Ovary (tissue), 9 donors: Measurements from ENCODE around the gene CNBD2. TPM values are rescaled to one million over a fixed set of nuclear protein-coding genes. Genes with fewer than 3 reads are reported as not detected.

ENCODE experiments used
- DNase-seq, 5 donors: peaks; one replicate each; pipeline ENCODE4 v3.0.0-alpha.2; 2019 to 2020
- H3K27ac ChIP-seq, 2 donors: fragments of 200-600 bp; one replicate each; pipeline versions ENCODE4 v1.5.1 to v1.8.0; 2019 to 2022
- H3K27me3 ChIP-seq: fragments of 200-600 bp; one replicate; pipeline ENCODE4 v1.8.0; 2022
- H3K36me3 ChIP-seq: fragments of 200-600 bp; sonication (generic); one replicate; pipeline ENCODE4 v1.5.1; 2019
- H3K4me1 ChIP-seq: one replicate; pipeline ENCODE4 v1.8.1; 2013; ENCODE audit warnings: mild to moderate bottlenecking, moderate library complexity; ENCODE audit not compliant: insufficient read depth
- H3K4me3 ChIP-seq: fragments of 200-600 bp; sonication (generic); one replicate; pipeline ENCODE4 v1.5.1; 2017
- H3K9me3 ChIP-seq, 2 donors: fragments of 200-600 bp in 1 of 2; sonication (generic) in 1 of 2; one replicate each; pipeline versions ENCODE4 v1.5.1 to v1.8.1; 2013 to 2019; ENCODE audit warnings: mild to moderate bottlenecking in 1 of 2, moderate library complexity in 1 of 2
- CTCF ChIP-seq, 3 donors: fragments of 450-650 bp in 2 of 3; fragments of 200-600 bp in 1 of 3; IDR thresholded peaks; one replicate each; pipeline versions ENCODE4 v1.5.1 to v1.8.0; 2016 to 2022; ENCODE audit warnings: antibody characterized with exemption in 3 of 3, mild to moderate bottlenecking in 1 of 3
- EP300 ChIP-seq: sonication (generic); formaldehyde crosslinking; IDR thresholded peaks from one replicate; pipeline ENCODE4 v1.6.1; 2017; ENCODE audit warnings: antibody characterized with exemption
- POLR2A ChIP-seq: fragments of 450-650 bp; IDR thresholded peaks from one replicate; pipeline ENCODE4 v1.6.1; 2017; ENCODE audit warnings: antibody characterized with exemption, mild to moderate bottlenecking, moderate library complexity
- WGBS, 3 donors: extraction: QIAGEN DNeasy Blood & Tissue Kit in 1 of 3; methylation state at CpG; one replicate each; pipeline versions ENCODE4 v1.1.5 to v1.1.7; 2013 to 2017; 5-methylcytosine and 5-hydroxymethylcytosine counted together
- intact Hi-C, 4 donors: fragments of 100-400 bp; cut with DNase I; formaldehyde crosslinking; loops; one replicate each; pipeline versions ENCODE4 v1.11.0 to v1.15.1; 2022 to 2023
- polyA plus RNA-seq, 2 donors: library from polyadenylated mRNA; stranded (reverse); fragments of 200-250 nt in 1 of 2; fragments of 350-450 nt in 1 of 2; fragmentation: Illumina TruSeq in 1 of 2; extraction: RNeasy Lipid Tissue Mini Kit (QIAGEN cat#74804) in 1 of 2; gene quantifications; one replicate each; pipeline ENCODE4 v1.2.3, GENCODE V29; 2013 to 2014
- total RNA-seq, 7 donors: library from RNA; depleted of rRNA in 2 of 7; stranded (reverse); fragments of >200 nt in 2 of 7; fragmentation: NEBNext Ultra II Directional in 3 of 7; extraction: Animal tissue kit (Norgen Biotek cat#: 25700) in 3 of 7; gene quantifications; one replicate each; pipeline versions ENCODE4 v1.1.0 to v1.2.4, GENCODE V29; 2016 to 2023
- donor health status: DM: no; HTN: no; CAD: no; lungs with moderate emphysema.
- donor health status: DM: no; HTN: no; CAD: no.
- donor health status: Bipolar disorder and iron deficiency.
- donor health status: DM: yes; HTN: yes; CAD: no.
- donor health status: DM: no; HTN: no; CAD: no.
- donor health status: DM: yes; HTN: yes; CAD: no.

The CNBD2 gene
- total and polyA plus RNA-seq, 9 donors = 2.4 to 8.7 (median 4.5) TPM

DNA sequence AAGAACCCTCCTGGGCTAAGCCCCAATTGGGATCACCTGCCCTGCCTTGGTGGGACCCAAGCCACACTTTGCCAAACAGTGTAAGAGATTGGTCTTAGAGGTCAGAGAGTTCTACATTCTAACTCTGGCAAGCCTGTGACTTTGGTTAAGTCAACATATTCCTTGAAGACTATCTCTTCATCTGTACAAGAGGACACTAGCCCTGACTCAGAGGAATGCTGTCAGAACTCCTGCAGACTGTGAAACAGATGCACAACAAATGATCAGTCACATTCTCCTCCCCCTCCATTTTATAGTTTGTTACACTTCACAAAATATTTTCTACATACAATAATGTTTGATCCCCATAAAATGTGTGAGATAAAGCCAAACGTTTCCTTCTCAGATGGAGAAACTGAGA, 94.4 kb downstream of the CNBD2 start:
- Histone ChIP-seq H3K4me1 (peaks cover 6% of the 10 kb centered on the region), H3K9me3 (no peaks in the 10 kb centered on the region), H3K27me3 (no peaks in the 10 kb centered on the region), H3K36me3 (no peaks in the 10 kb centered on the region), H3K27ac (no peak overlapping the region), H3K4me3 (no peak overlapping the region)
- WGBS, 3 donors = 52 to 67% (median 55%) methylated on average over 1 of the region's 1 CpG
- no peak for DNase-seq
- TF ChIP-seq EP300 (no peak), CTCF (IDR thresholded peaks at IDR 0.05) (no peak), POLR2A (no peak)
- intact Hi-C loops = no loop called here

- TF ChIP-seq POLR2A = no peak
- DNase-seq = peak in 1 of 5 donors; percentile 22
- Histone ChIP-seq H3K36me3 (no peaks in the 10 kb centered on the region), H3K4me3 (peak overlapping the region; percentile 69), H3K9me3 (no peaks in the 10 kb centered on the region), H3K27ac (peak overlapping the region in 1 of 2 donors; percentile 17), H3K27me3 (no peaks in the 10 kb centered on the region), H3K4me1 (peaks cover 6% of the 10 kb centered on the region)
- intact Hi-C loops = no loop called here
- whole genome bisulfite sequencing, 3 donors = 22 to 34% (median 23%) methylated on average over 16 to 26 of the region's 26 CpGs
Measured at GRCh38 chr20:36063916-36064657, 95.7 kb downstream of the CNBD2 start.

DNA sequence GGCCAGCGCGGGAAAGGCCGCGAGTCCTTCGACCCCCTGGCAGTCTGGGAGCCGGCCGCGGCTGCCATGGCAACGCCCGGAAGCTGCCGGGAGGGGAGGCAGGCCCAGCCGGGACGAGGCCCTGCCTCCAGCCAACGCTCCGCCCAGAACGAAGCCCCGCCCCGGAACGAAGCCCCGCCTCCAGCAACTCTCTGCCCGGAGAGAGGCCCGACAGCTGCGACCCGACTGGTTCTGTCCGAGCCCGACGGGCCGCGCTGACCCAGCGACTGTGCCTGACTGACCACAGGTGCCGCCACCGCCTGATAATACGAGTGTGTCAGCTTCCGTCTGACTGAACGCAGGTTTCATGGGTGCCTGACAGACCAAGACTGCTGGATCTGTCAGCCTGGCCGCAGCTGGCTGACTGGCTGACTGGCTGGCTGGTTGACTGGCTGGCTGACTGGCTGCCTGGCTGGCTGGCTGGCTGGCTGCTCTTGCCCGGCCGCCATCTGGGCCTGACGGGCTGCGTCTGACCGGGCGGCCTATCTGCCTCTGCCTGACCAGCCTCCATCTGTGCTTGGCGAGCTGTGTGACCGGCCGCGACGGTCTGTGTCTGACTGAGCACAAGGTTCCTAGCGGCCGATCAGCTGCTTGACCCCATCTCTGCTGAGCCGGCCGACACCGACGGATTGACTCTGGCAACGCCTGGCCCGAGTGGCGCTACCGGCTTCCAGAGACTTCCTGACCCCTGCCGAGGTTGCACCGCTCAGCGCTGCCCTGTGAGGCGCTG, 96.5 kb downstream of the CNBD2 start:
- H3K36me3 ChIP-seq = no peaks in the 10 kb centered on the region
- TF ChIP-seq EP300 = no peak
- TF ChIP-seq POLR2A = peak; percentile 37
- TF ChIP-seq CTCF (IDR thresholded peaks at IDR 0.05) = no peak
- no peaks in the 10 kb centered on the region for H3K27me3 ChIP-seq
- peak overlapping the region; percentile 69 for H3K4me3 ChIP-seq
- no peaks in the 10 kb centered on the region for H3K9me3 ChIP-seq
- peak overlapping the region in 1 of 2 donors; percentile 17 for H3K27ac ChIP-seq
- peaks cover 6% of the 10 kb centered on the region for H3K4me1 ChIP-seq
- intact Hi-C loops = no loop called here
- DNase-seq = peak; percentile 94 to 99 (median 97)
- WGBS, 3 donors = 3 to 9% (median 5%) methylated on average over 46 to 61 of the region's 61 CpGs

DNA sequence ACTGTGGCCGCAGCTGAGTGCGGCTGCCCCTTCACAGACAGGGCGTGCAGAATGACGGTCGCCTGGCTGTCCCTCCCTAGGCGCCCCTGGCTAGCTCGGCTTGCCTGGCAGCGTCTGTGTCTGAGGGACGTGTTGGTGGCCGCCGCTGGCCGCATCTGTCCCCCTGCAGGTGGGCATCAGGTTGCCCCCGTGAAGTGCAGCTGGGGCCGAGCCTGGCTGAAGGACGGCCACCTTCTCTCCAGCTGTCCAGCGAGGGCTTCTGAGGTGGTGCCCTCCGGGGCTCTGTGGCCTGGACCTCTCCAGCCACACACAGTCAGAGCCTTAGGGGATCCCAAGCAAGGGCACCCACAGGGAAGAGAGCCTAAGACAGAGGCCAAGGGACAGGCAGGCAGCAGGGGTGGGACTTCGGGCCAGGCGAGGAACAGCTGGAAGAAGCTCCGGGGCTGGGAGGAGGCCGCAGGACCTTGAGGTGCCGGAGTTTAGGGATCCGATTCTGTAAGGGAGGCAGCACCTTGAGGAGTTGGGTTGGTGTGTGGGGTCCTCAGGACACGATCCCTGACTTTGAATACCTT, 97.1 kb downstream of the CNBD2 start:
- 78 to 84% (median 84%) methylated on average over 24 of the region's 24 CpGs for WGBS, 3 donors
- H3K4me1 ChIP-seq = peaks cover 6% of the 10 kb centered on the region
- DNase-seq = peak in 3 of 5 donors; percentile 14 to 41 (median 27)
- H3K27ac ChIP-seq = no peak overlapping the region
- no peaks in the 10 kb centered on the region for H3K27me3 ChIP-seq
- H3K9me3 ChIP-seq = no peaks in the 10 kb centered on the region
- H3K36me3 ChIP-seq = no peaks in the 10 kb centered on the region
- intact Hi-C loops = no loop called here
- H3K4me3 ChIP-seq = peak overlapping the region; percentile 69
- TF ChIP-seq CTCF (IDR thresholded peaks at IDR 0.05) (no peak), POLR2A (no peak), EP300 (no peak)
